ENCODE measurements around the gene FAM186B. TPM values are rescaled to one million over a fixed set of nuclear protein-coding genes. Genes with fewer than 3 reads are reported as not detected.
A peak's percentile ranks its signal among the peaks of the same experiment; 100 is the strongest.

The FAM186B gene
- total and polyA plus RNA-seq, 7 donors = 0.04 to 1.00 (median 0.44) TPM

DNA sequence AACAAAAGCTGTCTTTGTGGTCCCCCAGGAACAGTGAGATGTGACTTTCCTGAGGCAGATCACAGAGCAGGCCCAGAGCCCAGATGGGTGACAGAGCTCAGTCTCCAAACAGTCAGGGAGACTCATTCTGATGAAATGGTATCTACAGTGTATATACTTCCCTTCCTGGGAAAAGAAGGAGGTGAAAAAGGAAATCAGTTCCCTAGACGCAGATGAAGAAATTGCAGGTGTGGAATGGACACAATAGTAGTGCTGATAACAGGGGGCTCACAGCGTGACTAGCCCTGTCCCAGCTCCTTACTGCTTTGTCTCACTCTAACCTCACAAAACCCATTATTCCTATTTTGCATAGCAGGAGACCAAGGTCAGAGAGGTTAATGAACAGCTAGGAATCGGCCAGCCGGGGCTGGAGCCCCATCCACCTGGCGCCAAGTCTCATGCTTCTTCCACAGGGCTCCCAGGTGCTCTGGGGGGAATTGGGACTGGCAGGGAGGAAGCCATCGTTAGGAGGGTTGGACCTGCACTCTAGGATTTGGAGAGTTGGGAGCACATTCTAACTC, 54.7 kb downstream of the FAM186B start:
- Histone ChIP-seq H3K27me3 (ENCODE audit: insufficient read depth in 3 of 3, low read length in 2 of 3) (peaks cover 0 to 27% (median 0%) of the 10 kb centered on the region in 3 donors), H3K4me3 (no peak overlapping the region), H3K4me1 (peaks cover 19% of the 10 kb centered on the region), H3K9me3 (no peaks in the 10 kb centered on the region), H3K27ac (no peak overlapping the region), H3K36me3 (ENCODE audit: insufficient read depth in 1 of 2, low read depth in 1 of 2) (peaks cover 0 to 4% of the 10 kb centered on the region in 2 donors)
- TF ChIP-seq, protein P1, sequence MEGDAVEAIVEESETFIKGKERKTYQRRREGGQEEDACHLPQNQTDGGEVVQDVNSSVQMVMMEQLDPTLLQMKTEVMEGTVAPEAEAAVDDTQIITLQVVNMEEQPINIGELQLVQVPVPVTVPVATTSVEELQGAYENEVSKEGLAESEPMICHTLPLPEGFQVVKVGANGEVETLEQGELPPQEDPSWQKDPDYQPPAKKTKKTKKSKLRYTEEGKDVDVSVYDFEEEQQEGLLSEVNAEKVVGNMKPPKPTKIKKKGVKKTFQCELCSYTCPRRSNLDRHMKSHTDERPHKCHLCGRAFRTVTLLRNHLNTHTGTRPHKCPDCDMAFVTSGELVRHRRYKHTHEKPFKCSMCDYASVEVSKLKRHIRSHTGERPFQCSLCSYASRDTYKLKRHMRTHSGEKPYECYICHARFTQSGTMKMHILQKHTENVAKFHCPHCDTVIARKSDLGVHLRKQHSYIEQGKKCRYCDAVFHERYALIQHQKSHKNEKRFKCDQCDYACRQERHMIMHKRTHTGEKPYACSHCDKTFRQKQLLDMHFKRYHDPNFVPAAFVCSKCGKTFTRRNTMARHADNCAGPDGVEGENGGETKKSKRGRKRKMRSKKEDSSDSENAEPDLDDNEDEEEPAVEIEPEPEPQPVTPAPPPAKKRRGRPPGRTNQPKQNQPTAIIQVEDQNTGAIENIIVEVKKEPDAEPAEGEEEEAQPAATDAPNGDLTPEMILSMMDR (IDR thresholded peaks at IDR 0.05) = no peak
- intact Hi-C loops (cut with DNase I) = no loop called here
- 80 to 87% (median 83%) methylated on average over 6 of the region's 6 CpGs for WGBS, 3 donors
- ATAC-seq (no peak), DNase-seq (peak in 1 of 2 donors; percentile 17)

DNA sequence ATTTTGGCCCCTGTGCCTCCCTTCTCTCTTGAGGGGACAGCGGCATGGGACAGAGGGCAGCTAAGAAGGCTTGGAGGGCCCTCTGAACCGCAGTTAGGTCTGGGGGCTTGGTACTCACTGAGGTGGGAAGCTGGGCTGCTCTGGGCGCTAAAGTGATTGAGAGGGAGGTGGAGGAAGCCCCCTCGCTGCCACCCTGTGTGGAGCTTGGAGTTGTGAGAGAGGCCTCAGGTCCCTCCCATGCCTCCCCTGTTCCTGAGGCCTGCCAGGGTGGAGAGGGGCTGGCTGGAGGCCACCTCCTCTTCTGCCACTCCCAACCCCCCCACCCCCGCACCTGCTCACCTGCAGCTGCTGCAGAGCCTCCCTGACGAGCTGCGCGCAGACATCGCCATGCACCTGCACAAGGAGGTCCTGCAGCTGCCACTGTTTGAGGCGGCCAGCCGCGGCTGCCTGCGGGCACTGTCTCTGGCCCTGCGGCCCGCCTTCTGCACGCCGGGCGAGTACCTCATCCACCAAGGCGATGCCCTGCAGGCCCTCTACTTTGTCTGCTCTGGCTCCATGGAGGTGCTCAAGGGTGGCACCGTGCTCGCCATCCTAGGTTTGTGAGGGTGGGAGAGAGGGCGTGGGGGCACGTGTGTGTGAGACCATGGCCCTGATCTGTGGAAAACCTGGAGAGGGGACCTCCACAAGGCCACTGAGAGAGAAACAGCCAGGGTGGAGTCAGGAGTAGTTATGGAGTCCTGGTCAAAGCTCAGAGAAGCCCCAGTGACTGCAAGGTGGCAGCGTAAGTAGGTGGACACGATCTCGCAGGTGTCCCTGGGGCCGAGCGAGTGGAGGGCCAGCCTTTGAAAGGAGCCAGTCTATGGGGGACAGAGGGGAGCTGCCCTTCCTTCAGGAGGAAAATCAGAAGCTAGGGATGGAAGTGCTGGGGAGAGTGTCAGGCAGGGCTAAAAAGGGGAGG, 55.4 kb downstream of the FAM186B start:
- Histone ChIP-seq H3K36me3 (ENCODE audit: insufficient read depth in 1 of 2, low read depth in 1 of 2) (no peaks in the 10 kb centered on the region), H3K4me1 (peaks cover 19% of the 10 kb centered on the region), H3K4me3 (peak overlapping the region; percentile 60), H3K9me3 (no peaks in the 10 kb centered on the region), H3K27me3 (ENCODE audit: insufficient read depth in 3 of 3, low read length in 2 of 3) (peaks cover 0 to 31% (median 0%) of the 10 kb centered on the region in 3 donors), H3K27ac (no peak overlapping the region)
- ATAC-seq (no peak), DNase-seq (no peak)
- TF ChIP-seq, protein P1 (IDR thresholded peaks at IDR 0.05) = no peak
- intact Hi-C loops (cut with DNase I) = loop anchor here in 1 of 2 donors (5.0 kb wide), 1 partner anchor 32 kb away; no protein-coding TSS in a partner anchor
- WGBS, 3 donors = 93 to 95% (median 95%) methylated on average over 26 to 28 of the region's 28 CpGs

DNA sequence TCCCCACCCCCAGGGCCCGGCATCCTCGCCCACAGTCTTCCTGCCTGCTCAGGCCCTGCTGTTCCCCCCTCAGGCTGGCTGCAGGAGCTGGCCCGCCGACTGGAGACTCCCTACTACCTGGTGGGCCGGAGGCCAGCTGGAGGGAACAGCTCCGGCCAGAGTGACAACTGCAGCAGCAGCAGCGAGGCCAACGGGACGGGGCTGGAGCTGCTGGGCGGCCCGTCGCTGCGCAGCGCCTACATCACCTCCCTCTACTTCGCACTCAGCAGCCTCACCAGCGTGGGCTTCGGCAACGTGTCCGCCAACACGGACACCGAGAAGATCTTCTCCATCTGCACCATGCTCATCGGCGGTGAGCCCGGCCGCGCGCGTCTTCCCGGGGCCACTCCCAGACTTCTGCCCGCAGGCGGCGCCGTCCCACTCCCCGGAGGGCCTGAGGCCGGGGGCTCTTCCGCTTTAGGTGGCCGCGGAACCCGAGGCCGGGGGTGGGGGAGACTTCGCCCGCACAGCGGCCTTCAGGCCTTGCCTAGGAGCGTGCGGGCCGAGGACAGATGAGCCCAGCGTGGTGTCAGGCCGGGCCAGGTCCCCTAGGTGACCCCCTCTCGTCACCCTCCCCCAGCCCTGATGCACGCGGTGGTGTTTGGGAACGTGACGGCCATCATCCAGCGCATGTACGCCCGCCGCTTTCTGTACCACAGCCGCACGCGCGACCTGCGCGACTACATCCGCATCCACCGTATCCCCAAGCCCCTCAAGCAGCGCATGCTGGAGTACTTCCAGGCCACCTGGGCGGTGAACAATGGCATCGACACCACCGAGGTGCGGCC, 56.4 kb downstream of the FAM186B start:
- intact Hi-C loops (cut with DNase I) = loop anchor here in 1 of 2 donors (5.0 kb wide), 1 partner anchor 33 kb away; no protein-coding TSS in a partner anchor
- Histone ChIP-seq H3K27me3 (ENCODE audit: insufficient read depth in 3 of 3, low read length in 2 of 3) (peaks cover 0 to 34% (median 0%) of the 10 kb centered on the region in 3 donors), H3K9me3 (no peaks in the 10 kb centered on the region), H3K4me1 (peaks cover 19% of the 10 kb centered on the region), H3K4me3 (peak overlapping the region; percentile 60), H3K27ac (no peak overlapping the region), H3K36me3 (ENCODE audit: insufficient read depth in 1 of 2, low read depth in 1 of 2) (no peaks in the 10 kb centered on the region)
- WGBS, 3 donors = 11 to 14% (median 12%) methylated on average over 54 to 70 of the region's 70 CpGs
- TF ChIP-seq, protein P1 (IDR thresholded peaks at IDR 0.05) = peak; percentile 36
- DNase-seq = peak in 1 of 2 donors; percentile 67
- ATAC-seq = peak; percentile 25 to 59 (median 32)

DNA sequence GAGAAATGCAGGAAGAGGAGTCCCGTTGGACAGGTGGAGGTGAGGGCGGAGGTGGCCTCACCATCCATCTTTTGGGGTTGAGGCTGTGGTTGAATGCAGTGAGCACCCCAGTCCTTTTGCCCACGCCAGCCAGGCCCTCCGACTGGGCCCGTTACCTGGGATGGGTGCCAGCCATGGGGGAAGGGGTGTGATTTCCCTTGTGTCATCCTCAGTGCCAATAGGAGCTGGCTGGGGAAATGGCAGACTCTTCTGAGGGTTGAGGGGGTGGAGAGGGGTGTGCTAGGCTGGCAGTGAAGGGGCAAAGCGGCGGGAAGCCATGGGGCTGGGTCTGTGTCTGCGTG, 57.0 kb downstream of the FAM186B start:
- ATAC-seq (no peak), DNase-seq (no peak)
- WGBS, 3 donors = 43 to 52% (median 46%) methylated on average over 8 of the region's 8 CpGs
- no peaks in the 10 kb centered on the region for H3K36me3 ChIP-seq (ENCODE audit: insufficient read depth in 1 of 2, low read depth in 1 of 2)
- TF ChIP-seq, protein P1 (IDR thresholded peaks at IDR 0.05) = no peak
- H3K4me1 ChIP-seq = peaks cover 19% of the 10 kb centered on the region
- no peaks in the 10 kb centered on the region for H3K9me3 ChIP-seq
- no peak overlapping the region for H3K27ac ChIP-seq
- peaks cover 0 to 34% (median 0%) of the 10 kb centered on the region in 3 donors for H3K27me3 ChIP-seq (ENCODE audit: insufficient read depth in 3 of 3, low read length in 2 of 3)
- intact Hi-C loops (cut with DNase I) = loop anchor here in 1 of 2 donors (5.0 kb wide), 1 partner anchor 34 kb away; no protein-coding TSS in a partner anchor
- peak overlapping the region; percentile 60 for H3K4me3 ChIP-seq

Measured in psoas muscle (tissue), 8 donors.